Prostate gland (tissue), 2 donors: ENCODE results near the gene CTNNA3.

ENCODE experiments used
- POLR2A ChIP-seq: fragments of 450-650 bp; IDR thresholded peaks from one replicate; pipeline ENCODE4 v1.6.1; 2016; ENCODE audit warnings: antibody characterized with exemption, mild to moderate bottlenecking
- TF ChIP-seq, protein P1 (sequence below), 4 experiments: fragments of 200-600 bp in 2 of 4; fragments of 450-650 bp in 2 of 4; sonication (generic) in 2 of 4; IDR thresholded peaks; 1 replicate in 3 of 4; 2 replicates in 1 of 4; pipeline ENCODE4 v1.5.1; 2016 to 2019; ENCODE audit warnings: antibody characterized with exemption in 4 of 4, mild to moderate bottlenecking in 2 of 4, moderate library complexity in 2 of 4

DNA sequence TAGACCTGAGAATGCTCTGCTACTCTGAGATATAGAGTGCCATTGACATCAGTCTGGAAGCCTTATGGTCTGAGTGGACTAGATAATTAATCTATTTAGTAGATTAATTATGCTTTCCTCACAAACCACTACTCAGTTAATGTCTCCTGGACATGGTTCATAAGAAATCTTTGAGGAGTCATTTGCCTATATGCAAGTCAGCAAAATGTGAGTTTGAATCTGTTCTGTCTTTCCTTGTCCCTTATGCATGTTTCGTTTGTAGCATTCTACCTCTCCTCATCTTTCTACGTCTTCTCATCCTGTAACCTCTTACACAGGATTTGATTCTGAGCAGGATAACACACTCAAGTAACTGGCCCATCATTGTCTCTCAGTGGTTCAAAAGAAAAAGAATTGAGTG, 1505.6 kb downstream of the CTNNA3 start:
- TF ChIP-seq POLR2A, result no peak
- TF ChIP-seq, protein P1, sequence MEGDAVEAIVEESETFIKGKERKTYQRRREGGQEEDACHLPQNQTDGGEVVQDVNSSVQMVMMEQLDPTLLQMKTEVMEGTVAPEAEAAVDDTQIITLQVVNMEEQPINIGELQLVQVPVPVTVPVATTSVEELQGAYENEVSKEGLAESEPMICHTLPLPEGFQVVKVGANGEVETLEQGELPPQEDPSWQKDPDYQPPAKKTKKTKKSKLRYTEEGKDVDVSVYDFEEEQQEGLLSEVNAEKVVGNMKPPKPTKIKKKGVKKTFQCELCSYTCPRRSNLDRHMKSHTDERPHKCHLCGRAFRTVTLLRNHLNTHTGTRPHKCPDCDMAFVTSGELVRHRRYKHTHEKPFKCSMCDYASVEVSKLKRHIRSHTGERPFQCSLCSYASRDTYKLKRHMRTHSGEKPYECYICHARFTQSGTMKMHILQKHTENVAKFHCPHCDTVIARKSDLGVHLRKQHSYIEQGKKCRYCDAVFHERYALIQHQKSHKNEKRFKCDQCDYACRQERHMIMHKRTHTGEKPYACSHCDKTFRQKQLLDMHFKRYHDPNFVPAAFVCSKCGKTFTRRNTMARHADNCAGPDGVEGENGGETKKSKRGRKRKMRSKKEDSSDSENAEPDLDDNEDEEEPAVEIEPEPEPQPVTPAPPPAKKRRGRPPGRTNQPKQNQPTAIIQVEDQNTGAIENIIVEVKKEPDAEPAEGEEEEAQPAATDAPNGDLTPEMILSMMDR (IDR thresholded peaks at IDR 0.05), result no peak
